RWPE2 (cell line): ENCODE results near the gene CD109.

Source experiments
- ATAC-seq: fragments of 200-7000 bp; cut with Tn5 transposase; 3 replicates; pipeline ENCODE4 v1.9.1; 2021; ENCODE audit warnings: low read depth
- DNase-seq: peaks from one replicate; pipeline ENCODE4 v3.0.0-alpha.2; 2020; ENCODE audit warnings: low spot score
- H3K27ac ChIP-seq: fragments of 450-650 bp; 2 replicates; pipeline ENCODE4 v1.5.1; 2017; ENCODE audit warnings: mild to moderate bottlenecking; ENCODE audit not compliant: poor library complexity, severe bottlenecking
- H3K27me3 ChIP-seq: fragments of 250-450 bp; sonication (Bioruptor Pico); 2 replicates; pipeline ENCODE4 v1.5.1; 2021; ENCODE audit warnings: mild to moderate bottlenecking, moderate library complexity; ENCODE audit not compliant: insufficient read depth, poor library complexity, severe bottlenecking
- H3K36me3 ChIP-seq: fragments of 250-450 bp; sonication (Bioruptor Pico); 2 replicates; pipeline ENCODE4 v1.5.1; 2020; ENCODE audit warnings: low read depth, mild to moderate bottlenecking, moderate library complexity
- H3K4me1 ChIP-seq: fragments of 250-450 bp; sonication (Bioruptor Pico); 2 replicates; pipeline ENCODE4 v1.5.1; 2021; ENCODE audit warnings: mild to moderate bottlenecking, moderate library complexity; ENCODE audit not compliant: insufficient read depth, poor library complexity, severe bottlenecking
- H3K4me3 ChIP-seq: fragments of 250-450 bp; sonication (Bioruptor Pico); 2 replicates; pipeline ENCODE4 v1.5.1; 2021; ENCODE audit warnings: mild to moderate bottlenecking, moderate library complexity; ENCODE audit not compliant: severe bottlenecking
- H3K9me3 ChIP-seq: fragments of 250-450 bp; sonication (Bioruptor Pico); 2 replicates; pipeline ENCODE4 v1.5.1; 2021; ENCODE audit warnings: mild to moderate bottlenecking, moderate library complexity; ENCODE audit not compliant: severe bottlenecking
- CTCF ChIP-seq: fragments of 450-650 bp; IDR thresholded peaks from one replicate; pipeline ENCODE4 v1.5.1; 2017; ENCODE audit warnings: mild to moderate bottlenecking, moderate library complexity; ENCODE audit not compliant: poor library complexity, severe bottlenecking

Gene CD109

GRCh38 chr6:73653571-73654424, 42.2 kb upstream of the CD109 start, which contains the start of gene SLC17A5:
Gene SLC17A5, minus strand, starts transcription at chr6:73653992. Its CDS starts 106 bp downstream, at chr6:73653886.
- Histone ChIP-seq H3K4me3 (peak within 1 kb of the TSS; percentile 90), H3K9me3 (no peaks in the 10 kb centered on the region), H3K4me1 (peaks cover 7% of the 10 kb centered on the region), H3K27ac (peak within 1 kb of the TSS; percentile 58), H3K36me3 (no peaks in the 10 kb centered on the region), H3K27me3 (no peaks in the 10 kb centered on the region)
- TF ChIP-seq CTCF: no peak
- ATAC-seq (peak; percentile 96), DNase-seq (peak; percentile 85)

GRCh38 chr6:73655341-73655917, 40.6 kb upstream of the CD109 start:
- peak overlapping the region; percentile 90 for H3K4me3 ChIP-seq
- TF ChIP-seq CTCF: no peak
- H3K9me3 ChIP-seq: no peaks in the 10 kb centered on the region
- H3K27me3 ChIP-seq: no peaks in the 10 kb centered on the region
- DNase-seq (no peak), ATAC-seq (no peak)
- H3K4me1 ChIP-seq: peaks cover 7% of the 10 kb centered on the region
- H3K27ac ChIP-seq: peak overlapping the region; percentile 58
- H3K36me3 ChIP-seq: no peaks in the 10 kb centered on the region

- H3K27me3 ChIP-seq: no peaks in the 10 kb centered on the region
- DNase-seq (no peak), ATAC-seq (no peak)
- no peak overlapping the region for H3K4me3 ChIP-seq
- no peaks in the 10 kb centered on the region for H3K36me3 ChIP-seq
- TF ChIP-seq CTCF: no peak
- no peak overlapping the region for H3K27ac ChIP-seq
- H3K4me1 ChIP-seq: peaks cover 7% of the 10 kb centered on the region
- no peaks in the 10 kb centered on the region for H3K9me3 ChIP-seq
Observed at GRCh38 chr6:73656531-73657145, 39.4 kb upstream of the CD109 start.

GRCh38 chr6:73657201-73657600, 38.8 kb upstream of the CD109 start:
- H3K36me3 ChIP-seq: no peaks in the 10 kb centered on the region
- ATAC-seq: no peak
- H3K4me3 ChIP-seq: no peak overlapping the region
- no peaks in the 10 kb centered on the region for H3K9me3 ChIP-seq
- no peak for TF ChIP-seq CTCF
- H3K27ac ChIP-seq: no peak overlapping the region
- peaks cover 6% of the 10 kb centered on the region for H3K4me1 ChIP-seq
- DNase-seq: no peak
- no peaks in the 10 kb centered on the region for H3K27me3 ChIP-seq
